Smooth muscle cell (in vitro differentiated cells): ENCODE data around the gene CD81. TPM values are rescaled to one million over a fixed set of nuclear protein-coding genes. Genes with fewer than 3 reads are reported as not detected.
A peak's percentile ranks its signal among the peaks of the same experiment; 100 is the strongest.

Source experiments
- DNase-seq: peaks from one replicate; lab custom pipeline; 2025; ENCODE audit not compliant: unreplicated experiment; lab: John Stamatoyannopoulos, UW
- H2AFZ ChIP-seq: fragments of 200-600 bp; sonication (generic); 2 replicates; pipeline ENCODE4 v1.6.0; 2016; ENCODE audit warnings: antibody characterized with exemption, low read depth, mild to moderate bottlenecking
- H3F3A ChIP-seq: fragments of 200-600 bp; sonication (generic); 2 replicates; pipeline ENCODE4 v1.6.0; 2017; ENCODE audit warnings: antibody characterized with exemption, low read depth
- H3K27ac ChIP-seq: fragments of 200-600 bp; sonication (generic); 2 replicates; pipeline ENCODE4 v1.5.1; 2016; ENCODE audit warnings: low read depth, mild to moderate bottlenecking
- H3K27me3 ChIP-seq: fragments of 200-600 bp; sonication (generic); 2 replicates; pipeline ENCODE4 v1.6.1; 2016; ENCODE audit warnings: low read depth, mild to moderate bottlenecking
- H3K36me3 ChIP-seq: fragments of 200-600 bp; sonication (generic); 2 replicates; pipeline ENCODE4 v1.5.1; 2016; ENCODE audit warnings: low read depth
- H3K4me1 ChIP-seq: fragments of 200-600 bp; sonication (generic); 2 replicates; pipeline ENCODE4 v1.5.1; 2016; ENCODE audit warnings: low read depth
- H3K4me2 ChIP-seq: fragments of 200-600 bp; sonication (generic); 2 replicates; pipeline ENCODE4 v1.6.0; 2016; ENCODE audit warnings: mild to moderate bottlenecking
- H3K4me3 ChIP-seq: fragments of 200-600 bp; sonication (generic); 2 replicates; pipeline ENCODE4 v1.5.1; 2016; ENCODE audit warnings: mild to moderate bottlenecking
- H3K79me2 ChIP-seq: fragments of 200-600 bp; sonication (generic); 2 replicates; pipeline ENCODE4 v1.6.0; 2016; ENCODE audit warnings: low read depth, mild to moderate bottlenecking
- H3K9ac ChIP-seq: fragments of 200-600 bp; sonication (generic); 2 replicates; pipeline ENCODE4 v1.6.0; 2016; ENCODE audit warnings: low read depth
- H3K9me3 ChIP-seq: fragments of 200-600 bp; sonication (generic); replicated peaks from 2 replicates; pipeline ENCODE4 v1.5.1; 2016; ENCODE audit warnings: low read depth
- H4K20me1 ChIP-seq: fragments of 200-600 bp; sonication (generic); 2 replicates; pipeline ENCODE4 v1.6.0; 2016; ENCODE audit warnings: low read depth
- CTCF ChIP-seq: fragments of 200-600 bp; sonication (generic); IDR thresholded peaks from 2 replicates; pipeline ENCODE4 v1.5.1; 2017; ENCODE audit warnings: borderline replicate concordance, mild to moderate bottlenecking, antibody characterized with exemption; ENCODE audit not compliant: insufficient read depth, poor library complexity, severe bottlenecking
- WGBS: methylation state at CpG from one replicate; pipeline ENCODE4 v1.1.7; 2016; ENCODE audit warnings: low lambda C conversion rate; 5-methylcytosine and 5-hydroxymethylcytosine counted together
- polyA plus RNA-seq: library from polyadenylated mRNA; unstranded; fragments of >200 nt; fragmentation: Nextera tagmentation; extraction: Ambion mirVana; gene quantifications from 2 replicates; pipeline ENCODE4 v1.2.1, GENCODE V29; 2016
- total RNA-seq: library from RNA; depleted of rRNA; stranded (reverse); fragments of >200 nt; gene quantifications from 2 replicates; pipeline ENCODE4 v1.2.3, GENCODE V29; 2014

The CD81 gene
- total and polyA plus RNA-seq, 2 experiments from 2014 or later, result 191 to 519 TPM

- DNase-seq, result no peak
- Histone ChIP-seq H2AFZ (no peak overlapping the region), H3K79me2 (no peaks in the 10 kb centered on the region), H3F3A (no peaks in the 10 kb centered on the region), H3K9me3 (no peaks in the 10 kb centered on the region), H3K4me1 (no peaks in the 10 kb centered on the region), H3K9ac (no peak overlapping the region), H3K27ac (no peak overlapping the region), H3K4me3 (no peak overlapping the region), H3K36me3 (no peaks in the 10 kb centered on the region), H4K20me1 (no peaks in the 10 kb centered on the region), H3K27me3 (no peaks in the 10 kb centered on the region), H3K4me2 (no peak overlapping the region)
- WGBS, result 95% methylated on average over 21 of the region's 21 CpGs
- TF ChIP-seq CTCF, result no peak
These were observed 41.7 kb downstream of the CD81 start for GRCh38 chr11:2418693-2419360.

GRCh38 chr11:2419638-2420501 is 42.8 kb downstream of the CD81 start:
- Histone ChIP-seq H2AFZ (peak overlapping the region; percentile 72), H3K79me2 (no peaks in the 10 kb centered on the region), H3K4me3 (no peak overlapping the region), H3K4me1 (no peaks in the 10 kb centered on the region), H3K36me3 (no peaks in the 10 kb centered on the region), H3K4me2 (no peak overlapping the region), H3K27ac (no peak overlapping the region), H3F3A (no peaks in the 10 kb centered on the region), H3K9me3 (no peaks in the 10 kb centered on the region), H4K20me1 (no peaks in the 10 kb centered on the region), H3K9ac (no peak overlapping the region), H3K27me3 (no peaks in the 10 kb centered on the region)
- WGBS, result 64% methylated on average over 33 of the region's 36 CpGs
- no peak for DNase-seq
- TF ChIP-seq CTCF, result peak; percentile 84

- DNase-seq, result no peak
- Histone ChIP-seq H3K9ac (no peak overlapping the region), H3K27me3 (no peaks in the 10 kb centered on the region), H3K79me2 (no peaks in the 10 kb centered on the region), H3K4me2 (peak overlapping the region; percentile 74), H3K4me1 (no peaks in the 10 kb centered on the region), H4K20me1 (no peaks in the 10 kb centered on the region), H3K4me3 (no peak overlapping the region), H3K9me3 (no peaks in the 10 kb centered on the region), H2AFZ (peak overlapping the region; percentile 72), H3K36me3 (no peaks in the 10 kb centered on the region), H3K27ac (no peak overlapping the region), H3F3A (no peaks in the 10 kb centered on the region)
- 39% methylated on average over 44 of the region's 44 CpGs for WGBS
- TF ChIP-seq CTCF, result peak; percentile 87
These were observed 43.6 kb downstream of the CD81 start for GRCh38 chr11:2420502-2421225.
